DND-41 (cell line): ENCODE data around the gene ITM2C.
A peak's percentile ranks its signal among the peaks of the same experiment; 100 is the strongest.

ENCODE experiments used
- ATAC-seq: fragments of 200-7000 bp; cut with Tn5 transposase; 3 replicates; pipeline ENCODE4 v1.9.1; 2021; ENCODE audit warnings: low read depth; ENCODE audit not compliant: insufficient read depth
- DNase-seq: peaks from one replicate; pipeline ENCODE4 v3.0.0-alpha.2; 2020
- H2AFZ ChIP-seq: 2 replicates; pipeline ENCODE4 v1.6.0; 2012; ENCODE audit warnings: low read depth, low read length
- H3K27ac ChIP-seq: 2 replicates; pipeline ENCODE4 v1.5.1; 2012; ENCODE audit warnings: low read length, inconsistent platforms
- H3K27me3 ChIP-seq: fragments of 200-600 bp; sonication (generic); 2 replicates; pipeline ENCODE4 v1.6.0; 2012; ENCODE audit warnings: low read length, mild to moderate bottlenecking, inconsistent platforms; ENCODE audit not compliant: insufficient read depth, poor library complexity
- H3K36me3 ChIP-seq: 2 replicates; pipeline ENCODE4 v1.5.1; 2012; ENCODE audit warnings: low read length, inconsistent platforms; ENCODE audit not compliant: insufficient read depth
- H3K4me1 ChIP-seq: 2 replicates; pipeline ENCODE4 v1.5.1; 2012; ENCODE audit warnings: mild to moderate bottlenecking, low read length; ENCODE audit not compliant: insufficient read depth
- H3K4me2 ChIP-seq: 2 replicates; pipeline ENCODE4 v1.6.0; 2012; ENCODE audit warnings: mild to moderate bottlenecking, moderate library complexity, low read length, inconsistent platforms; ENCODE audit not compliant: insufficient read depth
- H3K4me3 ChIP-seq, 2 experiments: fragments of 200-600 bp in 1 of 2; shearing (Covaris generic) in 1 of 2; 2 replicates each; pipeline ENCODE4 v1.5.1; 2012 to 2016; ENCODE audit warnings: inconsistent platforms in 2 of 2, low read length in 2 of 2, mild to moderate bottlenecking in 2 of 2, low read depth in 1 of 2, moderate library complexity in 1 of 2
- H3K79me2 ChIP-seq: 2 replicates; pipeline ENCODE4 v1.6.0; 2012; ENCODE audit warnings: low read length, inconsistent platforms; ENCODE audit not compliant: insufficient read depth
- H3K9ac ChIP-seq: 2 replicates; pipeline ENCODE4 v1.6.0; 2012; ENCODE audit warnings: low read depth, mild to moderate bottlenecking, inconsistent platforms, low read length, moderate library complexity
- H3K9me3 ChIP-seq: 2 replicates; pipeline ENCODE4 v1.5.1; 2012; ENCODE audit warnings: low read length, moderate library complexity, mild to moderate bottlenecking, inconsistent platforms; ENCODE audit not compliant: insufficient read depth, severe bottlenecking
- H4K20me1 ChIP-seq: 2 replicates; pipeline ENCODE4 v1.6.0; 2012; ENCODE audit warnings: low read length; ENCODE audit not compliant: insufficient read depth
- CTCF ChIP-seq: IDR thresholded peaks from 2 replicates; pipeline ENCODE4 v1.5.1; 2012; ENCODE audit warnings: borderline replicate concordance, low read length, moderate library complexity, mild to moderate bottlenecking; ENCODE audit not compliant: poor library complexity, severe bottlenecking; ENCODE audit errors: extremely low read depth
- EZH2 ChIP-seq: IDR thresholded peaks from 3 replicates; pipeline ENCODE4 v1.6.1; 2012; ENCODE audit warnings: borderline replicate concordance, low read depth, mild to moderate bottlenecking, moderate library complexity, low read length, inconsistent platforms; ENCODE audit not compliant: severe bottlenecking

The ITM2C gene

GRCh38 chr2:230924470-230925341 lies 60.0 kb downstream of the ITM2C start, which contains the start of gene GPR55:
GPR55 (minus strand) TSS chr2:230925242; CDS start chr2:230910962, 14,280 bp downstream.
- Histone ChIP-seq H3K9ac (no peak within 1 kb of the TSS), H3K27me3 (peaks cover 12% of the 10 kb centered on the region), H4K20me1 (no peaks in the 10 kb centered on the region), H3K4me2 (no peak within 1 kb of the TSS), H3K27ac (no peak within 1 kb of the TSS), H2AFZ (no peak within 1 kb of the TSS), H3K4me3 (no peak within 1 kb of the TSS), H3K9me3 (no peaks in the 10 kb centered on the region), H3K79me2 (no peaks in the 10 kb centered on the region), H3K4me1 (no peaks in the 10 kb centered on the region), H3K36me3 (no peaks in the 10 kb centered on the region)
- no peak for DNase-seq
- TF ChIP-seq EZH2 (no peak), CTCF (peak; percentile 18)
- no peak for ATAC-seq

GRCh38 chr2:230925443-230925878 lies 60.7 kb downstream of the ITM2C start:
- no peak for DNase-seq
- Histone ChIP-seq H3K9ac (no peak overlapping the region), H3K27me3 (peaks cover 12% of the 10 kb centered on the region), H3K4me3 (no peak overlapping the region), H4K20me1 (no peaks in the 10 kb centered on the region), H3K27ac (no peak overlapping the region), H3K36me3 (no peaks in the 10 kb centered on the region), H3K4me1 (no peaks in the 10 kb centered on the region), H3K79me2 (no peaks in the 10 kb centered on the region), H3K9me3 (no peaks in the 10 kb centered on the region), H3K4me2 (no peak overlapping the region), H2AFZ (no peak overlapping the region)
- no peak for ATAC-seq
- TF ChIP-seq CTCF: no peak
- TF ChIP-seq EZH2: no peak

- no peak for DNase-seq
- H3K9me3 ChIP-seq: no peaks in the 10 kb centered on the region
- no peaks in the 10 kb centered on the region for H3K36me3 ChIP-seq
- no peak overlapping the region for H3K4me3 ChIP-seq
- no peak overlapping the region for H3K9ac ChIP-seq
- TF ChIP-seq EZH2 (no peak), CTCF (no peak)
- 0 out of 3 replicates have a peak, but pooled peaks have one; percentile 39 for ATAC-seq
- no peaks in the 10 kb centered on the region for H3K4me1 ChIP-seq
- H3K27me3 ChIP-seq: peaks cover 9% of the 10 kb centered on the region
- H3K27ac ChIP-seq: no peak overlapping the region
- H4K20me1 ChIP-seq: no peaks in the 10 kb centered on the region
- H2AFZ ChIP-seq: no peak overlapping the region
- no peaks in the 10 kb centered on the region for H3K79me2 ChIP-seq
- no peak overlapping the region for H3K4me2 ChIP-seq
These were observed 61.4 kb downstream of the ITM2C start for GRCh38 chr2:230925879-230926765.
